ENCODE results near the gene OR5C1. TPM values are rescaled to one million over a fixed set of nuclear protein-coding genes. Genes with fewer than 3 reads are reported as not detected.
"Not testable (repeated sequence)": the region's sequence is repeated elsewhere in the genome, so short reads cannot be mapped to it uniquely, and the experiment has no call there.

The OR5C1 gene
- total RNA-seq, 1 donor from 2014 or later: not detected

DNA sequence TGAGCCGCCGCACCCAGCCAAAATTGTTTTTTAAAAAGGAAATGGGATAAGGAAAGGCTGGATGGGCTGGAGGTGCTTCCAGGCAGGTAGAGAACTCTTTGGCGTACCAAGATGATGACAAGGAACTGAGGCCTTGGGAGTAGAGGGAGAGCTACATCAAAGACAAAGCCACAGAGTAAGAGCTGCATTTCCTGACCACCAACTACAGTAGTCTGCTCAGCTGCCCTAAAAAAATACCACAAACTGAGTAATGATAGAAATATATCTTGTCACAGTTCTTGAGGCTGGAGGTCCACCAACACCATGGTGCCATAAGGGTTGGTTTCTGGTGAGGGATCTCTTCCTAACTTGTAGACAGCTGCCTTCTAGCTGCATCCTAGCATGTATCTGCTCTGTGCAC lies 19.4 kb downstream of the OR5C1 start:
- H3K27me3 ChIP-seq (ENCODE audit: control insufficient read depth, insufficient read depth, low read length): no peaks in the 10 kb centered on the region
- TF ChIP-seq, protein P1, sequence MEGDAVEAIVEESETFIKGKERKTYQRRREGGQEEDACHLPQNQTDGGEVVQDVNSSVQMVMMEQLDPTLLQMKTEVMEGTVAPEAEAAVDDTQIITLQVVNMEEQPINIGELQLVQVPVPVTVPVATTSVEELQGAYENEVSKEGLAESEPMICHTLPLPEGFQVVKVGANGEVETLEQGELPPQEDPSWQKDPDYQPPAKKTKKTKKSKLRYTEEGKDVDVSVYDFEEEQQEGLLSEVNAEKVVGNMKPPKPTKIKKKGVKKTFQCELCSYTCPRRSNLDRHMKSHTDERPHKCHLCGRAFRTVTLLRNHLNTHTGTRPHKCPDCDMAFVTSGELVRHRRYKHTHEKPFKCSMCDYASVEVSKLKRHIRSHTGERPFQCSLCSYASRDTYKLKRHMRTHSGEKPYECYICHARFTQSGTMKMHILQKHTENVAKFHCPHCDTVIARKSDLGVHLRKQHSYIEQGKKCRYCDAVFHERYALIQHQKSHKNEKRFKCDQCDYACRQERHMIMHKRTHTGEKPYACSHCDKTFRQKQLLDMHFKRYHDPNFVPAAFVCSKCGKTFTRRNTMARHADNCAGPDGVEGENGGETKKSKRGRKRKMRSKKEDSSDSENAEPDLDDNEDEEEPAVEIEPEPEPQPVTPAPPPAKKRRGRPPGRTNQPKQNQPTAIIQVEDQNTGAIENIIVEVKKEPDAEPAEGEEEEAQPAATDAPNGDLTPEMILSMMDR (IDR thresholded peaks at IDR 0.05; ENCODE audit: insufficient read depth, low read length, severe bottlenecking): no peak
- FAIRE-seq: no peak
- no peak for DNase-seq (ENCODE audit: low read depth)
- no peak overlapping the region for H3K4me3 ChIP-seq (ENCODE audit: low read depth, low read length)
- no peaks in the 10 kb centered on the region for H3K36me3 ChIP-seq (ENCODE audit: control insufficient read depth, insufficient read depth, low read length)

DNA sequence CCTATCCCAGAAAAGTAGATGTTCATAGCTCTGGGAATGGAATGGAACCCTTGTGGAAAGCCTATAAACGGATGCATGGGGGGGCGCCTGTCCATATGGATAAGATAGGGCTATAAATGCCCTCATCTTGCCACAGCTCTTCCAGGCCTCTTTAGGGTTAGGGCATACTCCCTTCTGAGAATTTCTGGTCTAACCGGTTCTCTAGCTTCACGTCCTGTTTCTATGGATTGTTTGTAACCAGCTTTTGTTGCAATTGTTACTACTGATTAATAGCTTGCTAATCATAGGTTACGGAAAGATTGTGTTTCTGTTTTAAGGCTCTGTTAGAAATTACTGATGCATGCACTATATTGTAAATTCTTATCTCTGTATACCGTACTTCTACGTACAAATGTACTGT lies 20.5 kb downstream of the OR5C1 start:
- DNase-seq (ENCODE audit: low read depth): peak; percentile 53

DNA sequence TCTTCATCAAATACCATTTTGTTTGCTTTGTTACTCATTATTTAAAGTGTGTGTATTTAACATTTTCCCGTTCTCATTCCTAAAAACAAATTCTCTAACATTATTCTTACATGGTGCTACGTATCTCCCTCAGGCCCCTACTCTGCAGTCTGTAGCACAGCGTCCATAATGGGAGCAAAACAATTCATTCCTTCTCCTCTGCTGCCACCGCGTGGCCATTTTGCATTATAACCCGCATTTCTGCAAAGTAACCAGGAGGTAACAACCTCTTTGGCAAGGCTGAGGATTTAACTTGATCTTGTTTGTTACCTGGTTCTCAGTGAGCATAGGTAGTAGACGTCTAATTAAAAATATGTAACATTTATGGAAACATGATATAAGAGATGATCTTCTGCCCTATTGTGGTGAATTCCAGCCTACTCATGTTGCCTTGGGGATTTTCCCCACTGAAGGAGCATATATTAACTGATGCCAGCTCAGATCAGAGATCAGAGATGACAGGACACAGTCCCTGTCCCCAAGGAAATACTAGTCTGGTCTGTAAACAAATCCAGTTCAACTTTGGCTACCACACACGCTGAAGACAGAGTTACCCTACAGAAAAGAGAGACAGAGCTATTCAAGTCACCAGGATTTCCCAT lies 21.7 kb downstream of the OR5C1 start:
- DNase-seq (ENCODE audit: low read depth) (peak; percentile 67), FAIRE-seq (peak; percentile 52)
- H3K4me3 ChIP-seq (ENCODE audit: low read depth, low read length): no peak overlapping the region
- no peaks in the 10 kb centered on the region for H3K36me3 ChIP-seq (ENCODE audit: control insufficient read depth, insufficient read depth, low read length)
- TF ChIP-seq, protein P1 (IDR thresholded peaks at IDR 0.05; ENCODE audit: insufficient read depth, low read length, severe bottlenecking): peak; percentile 54
- no peaks in the 10 kb centered on the region for H3K27me3 ChIP-seq (ENCODE audit: control insufficient read depth, insufficient read depth, low read length)

More for the DNA sequence above, 20.5 kb downstream of the OR5C1 start:
- not testable (repeated sequence) for H3K36me3 ChIP-seq (ENCODE audit: control insufficient read depth, insufficient read depth, low read length); H3K27me3 ChIP-seq (ENCODE audit: control insufficient read depth, insufficient read depth, low read length); H3K4me3 ChIP-seq (ENCODE audit: low read depth, low read length); FAIRE-seq

DNA sequence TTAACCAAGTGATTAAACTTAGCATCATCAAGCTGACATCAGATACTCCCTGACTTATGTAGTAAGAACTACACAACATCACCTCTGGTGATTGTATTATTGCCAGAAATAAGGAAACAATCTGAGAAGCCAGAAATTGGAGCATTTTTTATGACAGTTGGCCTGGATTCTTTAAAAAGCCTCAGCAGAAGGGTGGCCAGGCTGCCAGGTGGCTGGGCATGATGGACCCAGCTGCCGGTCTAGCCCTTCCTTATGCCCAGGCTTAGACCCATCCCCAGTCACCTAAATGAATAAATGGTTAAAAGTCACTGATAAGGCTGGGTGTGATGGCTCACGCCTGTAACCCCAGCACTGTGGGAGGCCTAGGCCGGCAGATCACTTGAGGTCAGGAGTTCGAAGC lies 24.0 kb downstream of the OR5C1 start:
- Histone ChIP-seq H3K27me3 (ENCODE audit: control insufficient read depth, insufficient read depth, low read length) (no peaks in the 10 kb centered on the region), H3K36me3 (ENCODE audit: control insufficient read depth, insufficient read depth, low read length) (no peaks in the 10 kb centered on the region), H3K4me3 (ENCODE audit: low read depth, low read length) (no peak overlapping the region)
- FAIRE-seq (no peak), DNase-seq (ENCODE audit: low read depth) (no peak)
- TF ChIP-seq, protein P1 (IDR thresholded peaks at IDR 0.05; ENCODE audit: insufficient read depth, low read length, severe bottlenecking): no peak

DNA sequence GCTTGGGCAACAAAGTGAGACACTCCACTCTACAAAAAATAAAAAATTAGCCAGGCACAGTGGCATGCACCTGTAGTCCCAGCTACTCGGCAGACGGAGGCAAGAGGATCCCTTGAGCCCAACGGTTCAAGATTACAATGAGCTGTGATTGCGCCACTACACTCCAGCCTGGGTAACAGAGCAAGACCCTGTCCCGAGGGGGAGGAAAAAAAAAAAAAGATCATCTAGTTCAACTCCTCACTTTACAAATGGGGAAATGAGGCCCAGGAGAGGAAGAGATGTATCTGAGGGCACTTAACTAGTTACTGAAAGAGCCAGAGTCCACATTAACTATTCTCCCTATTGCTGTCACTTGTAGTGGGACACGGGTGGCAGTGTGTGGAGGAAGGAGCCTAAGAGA lies 25.8 kb downstream of the OR5C1 start:
- TF ChIP-seq, protein P1 (IDR thresholded peaks at IDR 0.05; ENCODE audit: insufficient read depth, low read length, severe bottlenecking): no peak
- H3K36me3 ChIP-seq (ENCODE audit: control insufficient read depth, insufficient read depth, low read length): no peaks in the 10 kb centered on the region
- DNase-seq (ENCODE audit: low read depth): no peak
- no peak for FAIRE-seq
- no peaks in the 10 kb centered on the region for H3K27me3 ChIP-seq (ENCODE audit: control insufficient read depth, insufficient read depth, low read length)
- no peak overlapping the region for H3K4me3 ChIP-seq (ENCODE audit: low read depth, low read length)

DNA sequence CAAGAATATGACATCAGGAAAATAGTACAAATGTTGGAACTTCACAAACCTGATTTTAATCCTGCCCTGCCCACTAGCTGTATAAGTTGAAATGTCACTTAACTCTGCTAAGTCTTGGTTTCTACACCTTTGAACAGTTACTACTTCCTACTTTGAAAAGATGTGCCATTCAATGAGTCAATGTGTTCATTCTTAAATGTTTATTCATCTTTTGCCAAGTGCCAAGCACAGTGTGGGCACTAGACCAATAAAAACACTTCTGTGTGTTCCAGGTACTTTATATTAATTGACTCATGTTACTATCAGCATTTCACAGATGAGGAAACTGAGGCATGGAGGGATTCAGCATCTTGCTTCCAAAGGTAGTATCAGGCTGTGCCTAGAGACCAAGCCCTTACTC lies 26.8 kb downstream of the OR5C1 start:
- TF ChIP-seq, protein P1 (IDR thresholded peaks at IDR 0.05; ENCODE audit: insufficient read depth, low read length, severe bottlenecking): no peak
- no peak overlapping the region for H3K4me3 ChIP-seq (ENCODE audit: low read depth, low read length)
- peak; percentile 43 for DNase-seq (ENCODE audit: low read depth)
- H3K27me3 ChIP-seq (ENCODE audit: control insufficient read depth, insufficient read depth, low read length): no peaks in the 10 kb centered on the region
- FAIRE-seq: no peak
- peaks cover 2% of the 10 kb centered on the region for H3K36me3 ChIP-seq (ENCODE audit: control insufficient read depth, insufficient read depth, low read length)

Data from bronchial epithelial cell (primary cell).